GM21515 (cell line): ENCODE data around the gene FGFR2.

ENCODE experiments used
- ATAC-seq: cut with Tn5 transposase; IDR thresholded peaks from one replicate; pipeline ENCODE4 v1.9.1; 2021; ENCODE audit not compliant: unreplicated experiment

FGFR2 gene

DNA sequence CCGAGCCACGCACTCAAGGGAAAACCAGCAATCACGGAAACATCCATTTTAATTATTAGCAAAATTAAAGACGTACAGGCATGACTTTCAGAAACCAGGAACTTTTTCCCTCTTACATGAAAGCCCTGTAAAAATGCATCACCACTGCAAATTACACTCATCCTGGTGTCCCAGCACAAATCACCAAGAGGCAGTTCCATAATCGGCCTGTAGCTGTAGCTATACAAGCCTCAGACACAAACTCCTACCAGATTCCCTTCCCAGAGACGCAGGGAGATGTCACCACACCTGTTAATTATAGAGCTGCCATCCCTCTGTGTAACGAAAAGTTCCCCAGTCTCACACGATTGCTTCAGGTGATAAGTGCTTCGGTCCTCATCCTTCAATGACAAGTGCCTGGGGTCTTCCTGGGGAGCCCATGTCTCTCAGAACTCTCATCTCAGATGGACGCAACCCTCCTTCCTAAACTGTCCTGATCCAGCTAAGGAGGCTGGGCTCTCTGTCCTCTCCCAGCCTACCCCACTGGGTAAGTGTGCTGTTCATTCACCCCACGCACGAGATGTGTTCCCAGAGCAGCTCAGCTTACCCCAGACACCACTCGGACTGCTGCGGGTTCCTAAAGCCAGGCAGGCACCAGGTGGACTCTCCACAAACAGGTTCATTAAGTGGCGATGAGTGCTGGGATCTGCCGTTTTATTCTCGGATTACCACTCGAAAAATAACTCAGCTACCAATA, 5.9 kb downstream of the FGFR2 start:
- no peak for ATAC-seq

DNA sequence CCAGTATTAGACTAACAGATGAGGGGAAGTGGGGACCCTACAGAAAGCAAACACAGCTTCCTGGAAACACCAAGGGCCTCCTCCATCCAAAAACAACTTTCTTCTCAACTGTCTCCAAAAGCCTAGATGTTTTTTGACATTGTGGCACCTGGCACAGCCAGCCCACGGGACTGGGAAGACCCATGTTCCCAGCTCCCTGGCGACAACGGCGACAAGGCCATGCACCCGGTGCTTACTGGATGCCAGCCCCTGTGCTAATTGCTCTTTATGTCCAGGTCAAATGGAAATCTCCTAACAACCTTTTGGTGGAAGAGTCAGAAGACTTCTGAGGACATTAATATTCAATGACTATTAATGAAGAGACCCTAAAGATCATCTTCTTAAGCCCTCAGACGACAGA, 7.1 kb downstream of the FGFR2 start:
- no peak for ATAC-seq

DNA sequence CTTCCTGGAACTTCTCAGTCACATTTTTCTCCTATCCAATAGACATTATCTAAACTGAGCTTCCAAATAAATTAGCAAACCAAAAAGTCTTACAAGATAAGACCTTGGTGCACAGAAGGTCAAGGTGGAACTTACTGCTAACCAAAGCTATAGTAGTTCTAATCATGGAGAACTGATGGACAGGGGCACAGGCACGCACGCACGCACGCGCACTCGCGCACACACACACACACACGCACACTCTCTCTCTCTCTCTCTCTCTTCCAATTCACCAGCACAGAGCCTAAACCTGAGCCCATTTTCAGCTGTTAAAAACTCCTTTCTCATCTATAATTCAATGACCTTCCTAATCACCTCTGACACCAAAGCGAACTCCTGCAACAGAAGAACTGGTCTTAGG, 7.5 kb downstream of the FGFR2 start:
- ATAC-seq: no peak

DNA sequence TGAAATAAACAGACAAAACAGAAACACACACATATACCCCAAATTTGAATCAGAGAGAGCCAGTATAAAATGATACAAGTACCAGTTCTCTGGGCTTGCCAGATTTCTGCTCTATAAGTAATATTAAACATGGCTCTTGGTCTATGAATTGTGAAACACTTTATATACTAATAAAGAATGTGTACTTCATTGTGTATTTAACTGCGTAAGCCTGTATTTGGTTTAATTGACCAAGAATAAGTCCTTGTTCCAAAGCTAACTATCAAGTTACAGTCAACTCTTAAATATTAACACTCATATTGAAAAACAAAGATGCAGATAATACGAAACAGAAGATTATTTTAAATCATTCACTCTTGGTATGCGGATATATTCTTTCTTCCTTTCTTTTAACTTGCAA, 8.7 kb downstream of the FGFR2 start:
- ATAC-seq: no peak

DNA sequence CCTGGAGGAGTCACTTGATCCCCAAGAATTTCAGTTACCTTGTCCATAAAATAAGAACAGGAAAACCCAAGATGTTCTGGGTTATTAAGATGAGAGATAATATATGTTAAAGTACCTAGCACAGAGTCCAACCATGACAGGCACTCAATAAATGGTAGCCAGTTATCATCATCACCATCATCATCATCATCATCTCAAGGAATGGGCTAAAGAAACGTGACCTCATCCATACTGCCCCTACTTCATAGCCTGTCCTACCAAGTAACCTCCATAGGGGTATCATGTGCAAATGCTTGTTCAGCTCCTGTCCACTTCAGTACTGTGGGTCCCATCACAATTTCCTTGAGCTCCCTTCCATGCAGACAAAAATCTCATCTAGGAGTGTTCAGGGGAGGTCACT, 14.4 kb downstream of the FGFR2 start:
- ATAC-seq: no peak

DNA sequence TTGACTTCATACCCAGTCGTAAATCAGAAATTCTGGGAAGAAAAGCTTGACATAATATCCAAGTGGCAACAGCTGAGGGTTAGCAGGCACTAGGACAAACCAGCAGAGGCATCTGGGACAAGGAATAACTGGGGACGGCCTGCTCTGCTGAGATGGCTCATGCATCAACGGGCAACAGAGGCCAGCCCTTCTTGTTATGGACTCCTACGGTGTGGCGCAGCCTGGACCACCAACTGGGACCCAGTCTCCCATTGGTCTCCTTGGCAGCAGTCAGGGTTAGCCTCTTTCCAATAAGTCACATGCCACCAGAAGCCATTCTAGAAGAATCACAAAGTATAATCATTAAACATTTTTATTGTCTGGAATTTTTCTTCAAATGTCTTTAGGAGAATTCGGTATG, 15.0 kb downstream of the FGFR2 start:
- ATAC-seq: no peak

DNA sequence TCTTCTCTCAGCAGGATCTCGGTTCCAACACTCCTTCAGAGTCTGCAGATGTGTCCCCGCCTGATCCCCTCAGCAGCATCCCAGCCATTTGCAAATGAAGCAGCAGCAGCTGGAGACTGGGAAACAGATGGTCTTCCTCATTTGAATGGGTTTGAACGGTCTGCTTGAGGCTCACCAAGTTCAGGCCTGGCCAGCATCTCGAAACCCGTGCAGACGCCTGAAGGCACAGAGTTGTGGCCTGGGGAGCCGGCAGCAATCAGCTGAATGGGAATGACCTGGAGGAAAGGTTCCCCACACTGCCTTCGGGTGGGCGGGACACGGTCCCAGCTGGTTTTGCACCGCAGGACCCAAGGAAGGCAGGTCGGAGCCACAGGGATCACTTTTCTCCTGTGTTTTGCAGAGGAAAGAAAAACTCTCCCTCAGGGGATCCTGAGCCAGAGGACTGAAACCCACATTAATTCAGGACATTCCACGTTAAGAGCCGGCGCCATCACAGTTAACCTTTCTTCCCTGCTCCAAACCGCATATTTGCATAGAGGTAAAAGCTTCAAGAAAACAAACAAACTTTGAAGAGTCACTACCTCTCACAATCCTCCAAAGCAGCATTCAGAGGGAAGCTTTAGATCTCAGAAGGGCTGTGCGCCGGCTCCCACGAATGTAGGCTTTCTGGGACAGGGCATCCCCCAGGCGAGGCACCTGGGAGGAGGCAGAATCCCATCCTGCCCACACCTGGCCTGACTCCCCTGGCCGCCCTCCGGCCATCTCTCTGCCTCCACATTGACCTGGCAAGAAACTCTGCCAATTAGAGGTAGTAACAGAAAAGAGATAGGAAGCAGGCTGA, 17.7 kb downstream of the FGFR2 start:
- ATAC-seq: no peak

DNA sequence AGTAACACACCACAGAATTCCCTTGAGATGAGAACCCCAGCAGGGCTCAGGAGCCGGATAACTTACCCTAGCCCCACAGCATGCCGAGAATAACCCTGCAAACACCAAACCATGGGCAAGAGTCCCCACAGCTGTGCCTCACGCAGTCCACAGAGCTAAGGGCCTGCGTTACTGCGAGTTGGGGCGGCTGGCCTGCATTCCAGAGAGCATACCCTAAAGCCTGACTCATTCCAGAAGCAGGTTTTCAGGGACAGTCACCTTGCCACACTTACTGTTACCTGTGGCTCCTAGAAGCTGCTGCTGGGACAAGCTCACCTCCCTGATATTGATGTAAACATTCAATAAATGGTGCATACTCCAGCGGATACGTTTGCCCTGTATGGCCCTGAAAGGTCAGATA, 18.6 kb downstream of the FGFR2 start:
- no peak for ATAC-seq

DNA sequence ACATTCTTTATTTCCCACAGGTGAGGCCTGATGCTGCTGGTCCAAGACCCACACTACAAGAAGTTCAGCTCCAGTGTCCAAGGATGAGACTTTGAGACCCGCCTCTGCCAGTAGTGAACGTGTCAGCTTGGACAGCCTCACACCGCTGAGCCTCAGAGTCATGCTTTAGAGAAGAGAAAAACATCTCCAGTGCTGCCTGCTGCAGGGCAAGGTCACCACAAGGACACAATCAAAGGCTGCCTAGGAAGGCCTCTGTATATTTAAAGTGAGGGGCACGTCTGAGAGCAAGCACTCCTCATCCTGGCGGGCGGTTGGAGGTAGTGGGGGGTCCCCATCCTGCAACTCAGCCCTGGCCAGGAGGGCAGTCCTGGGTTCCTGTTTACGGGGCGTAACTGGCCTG, 19.3 kb downstream of the FGFR2 start:
- no peak for ATAC-seq

DNA sequence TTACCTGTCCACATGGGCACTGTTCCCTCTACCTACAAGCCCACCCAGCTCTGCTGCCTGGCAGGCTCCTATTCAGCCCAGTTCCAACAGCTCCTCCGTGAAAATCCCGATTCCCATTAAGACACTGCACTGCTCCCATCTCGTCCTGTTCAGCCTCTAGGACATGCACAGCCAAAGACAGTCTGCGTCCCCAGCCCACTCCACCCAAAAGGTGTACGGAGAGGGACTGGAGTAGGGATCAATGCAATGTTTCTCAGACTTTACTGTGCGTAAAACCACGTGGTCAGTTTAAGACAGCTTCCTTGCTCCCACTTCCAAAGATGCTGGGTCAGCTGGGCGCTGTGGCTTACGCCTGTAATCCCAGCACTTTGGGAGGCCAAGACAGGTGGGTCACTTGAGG, 19.9 kb downstream of the FGFR2 start:
- ATAC-seq: no peak

DNA sequence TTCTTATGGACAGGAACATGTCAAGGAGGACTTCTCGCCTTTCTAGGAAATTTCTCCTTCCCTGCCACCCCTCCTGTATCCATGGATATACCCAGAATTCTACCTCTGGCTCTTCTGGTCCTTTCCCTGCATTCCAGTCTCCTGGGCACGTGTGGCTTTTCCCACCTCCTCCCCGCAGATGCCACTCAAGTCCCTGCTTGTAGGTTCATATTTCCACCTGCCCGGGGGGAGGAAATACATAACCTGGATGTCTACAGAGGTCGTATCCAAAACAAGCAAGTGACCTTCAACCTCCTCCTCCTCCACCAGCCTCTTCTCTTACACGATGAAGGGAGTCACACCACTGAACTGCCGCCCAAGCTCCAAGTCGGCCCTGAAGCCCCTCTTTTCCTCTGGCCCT, 20.7 kb downstream of the FGFR2 start:
- no peak for ATAC-seq

DNA sequence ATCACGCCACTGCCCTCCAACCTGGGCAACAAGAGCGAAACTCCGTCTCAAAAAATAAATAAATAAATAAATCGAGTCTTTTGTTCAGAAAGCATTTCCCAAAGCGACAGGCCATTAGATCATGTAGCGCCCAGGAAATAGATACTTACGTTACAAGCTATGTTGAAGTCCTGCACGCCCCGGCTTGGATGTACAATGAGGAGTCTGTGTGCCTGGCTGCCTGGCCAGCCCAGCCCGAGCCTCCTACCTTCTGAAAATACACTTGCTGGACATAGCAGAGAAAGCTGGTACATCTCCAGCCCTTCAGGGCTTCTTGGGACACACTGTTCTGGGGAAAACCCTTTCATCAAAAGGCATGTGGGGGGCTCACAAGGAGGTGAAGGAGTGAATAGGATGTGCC, 22.1 kb downstream of the FGFR2 start:
- ATAC-seq: no peak

DNA sequence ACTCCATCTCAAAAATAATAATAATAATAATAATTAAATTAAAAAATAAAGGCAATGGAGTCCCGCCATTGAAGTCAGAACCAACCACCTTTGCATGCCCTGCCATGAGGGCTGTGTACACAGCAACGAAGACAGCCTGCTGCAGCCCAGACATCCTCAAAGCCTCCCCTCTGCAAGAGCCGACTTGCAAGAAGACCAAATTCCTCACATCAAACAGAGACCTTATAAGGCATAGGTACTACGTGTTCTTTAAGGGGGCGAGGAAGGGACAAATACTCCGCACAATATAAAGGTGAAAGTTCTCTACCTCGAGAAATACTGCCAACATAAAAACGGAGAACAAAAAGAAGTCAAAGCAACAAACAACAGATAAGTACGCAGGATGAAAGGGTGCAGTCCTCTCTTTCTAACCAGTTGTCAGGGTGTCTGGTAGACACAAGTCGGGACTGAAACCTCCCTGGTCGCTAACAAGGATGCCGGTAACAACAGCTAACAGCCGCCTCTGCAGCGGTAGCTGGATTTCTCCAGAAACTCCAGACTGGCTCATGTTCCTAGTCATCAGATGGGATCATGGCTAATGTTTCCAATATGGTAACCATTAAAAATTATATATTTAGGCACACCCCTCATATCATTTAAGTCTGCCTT, 23.6 kb downstream of the FGFR2 start:
- no peak for ATAC-seq

DNA sequence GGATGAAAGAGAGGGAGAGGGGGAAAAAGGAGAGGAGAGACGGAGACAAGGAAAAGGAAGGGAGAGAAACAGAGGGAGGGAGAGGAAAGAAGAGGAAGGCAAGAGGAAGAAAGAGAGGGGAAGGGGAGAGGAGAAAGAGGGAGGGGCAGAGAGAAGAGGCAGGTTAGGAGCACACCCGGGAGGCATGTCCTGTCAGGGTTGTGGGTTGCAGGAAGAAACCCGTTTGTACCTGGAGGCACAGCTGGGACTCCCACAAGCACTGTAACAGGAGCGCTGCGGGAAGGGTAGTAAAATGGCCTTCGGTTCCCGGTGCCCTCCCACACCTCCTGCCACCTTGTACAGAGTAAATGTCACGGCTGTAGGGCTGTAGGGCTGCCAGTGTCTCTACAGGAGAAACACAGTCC, 24.7 kb downstream of the FGFR2 start:
- ATAC-seq: no peak

DNA sequence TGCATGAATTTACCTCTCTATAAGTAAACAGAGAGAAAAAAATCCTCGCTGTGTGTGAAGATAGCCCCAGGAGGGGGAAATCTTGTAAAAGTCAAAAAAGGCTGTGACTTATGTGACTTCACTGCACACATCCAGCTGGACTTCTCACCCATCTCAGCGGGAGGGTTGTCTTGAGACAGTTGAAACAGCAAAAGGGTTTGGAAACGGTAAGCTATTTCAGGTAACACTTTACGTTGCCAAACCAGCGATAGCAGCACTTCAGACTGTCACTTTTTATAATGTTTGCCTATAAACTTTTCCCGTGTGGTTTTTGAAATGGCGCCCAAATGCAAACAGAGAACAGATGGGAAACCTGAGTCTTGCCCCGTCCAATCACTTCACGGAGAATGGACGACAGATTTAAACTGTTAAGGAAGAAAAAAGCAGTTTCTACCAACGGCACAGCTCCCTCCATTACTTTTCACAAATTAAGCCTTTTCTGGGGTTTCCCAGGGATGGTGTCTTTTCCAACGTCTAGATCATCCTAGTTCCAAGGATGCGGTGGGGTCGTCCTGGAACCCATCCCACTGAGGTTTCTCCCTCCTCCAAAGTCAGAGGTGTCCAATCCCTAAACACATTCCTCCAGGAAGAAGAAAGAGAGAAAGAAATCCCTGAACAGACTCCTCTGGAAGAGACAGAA, 25.2 kb downstream of the FGFR2 start:
- no peak for ATAC-seq

DNA sequence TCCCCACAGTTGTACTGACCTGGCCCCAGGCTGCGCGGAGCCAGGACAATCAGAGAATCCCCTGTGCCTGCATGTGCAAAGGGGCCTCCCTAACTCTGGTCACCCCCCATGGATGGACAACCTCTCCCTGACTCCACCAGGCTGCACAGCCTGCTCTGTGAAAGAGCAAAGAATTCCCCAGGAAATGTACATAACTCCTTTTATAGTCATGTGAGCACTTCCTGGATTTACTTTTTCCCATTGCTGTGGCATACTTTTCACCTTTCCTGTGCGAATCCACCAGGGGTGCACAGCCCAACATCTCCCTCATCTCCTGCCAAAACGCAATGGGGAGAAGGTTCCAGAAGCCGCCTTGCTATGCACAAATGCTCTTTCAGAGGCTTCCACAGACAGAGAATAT, 27.9 kb downstream of the FGFR2 start:
- ATAC-seq: no peak

DNA sequence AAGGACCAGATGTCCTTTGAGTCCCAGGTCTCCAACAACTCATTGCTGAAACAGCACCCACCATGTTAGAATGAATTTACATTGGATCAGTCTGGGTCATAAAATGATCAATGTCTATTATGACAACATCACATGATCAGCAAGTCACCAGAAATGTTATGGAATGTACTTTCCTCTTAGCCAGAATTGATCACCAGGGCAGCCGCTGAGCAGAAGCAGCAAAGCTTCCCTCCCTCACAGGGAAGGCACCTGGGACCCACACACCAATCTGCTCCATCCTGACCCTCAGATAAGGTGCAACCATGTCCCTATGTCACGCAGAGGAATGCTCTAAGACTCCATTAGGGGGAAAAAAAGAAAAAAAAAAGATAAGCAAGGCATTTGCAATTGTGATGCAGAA, 30.0 kb downstream of the FGFR2 start:
- ATAC-seq: no peak

DNA sequence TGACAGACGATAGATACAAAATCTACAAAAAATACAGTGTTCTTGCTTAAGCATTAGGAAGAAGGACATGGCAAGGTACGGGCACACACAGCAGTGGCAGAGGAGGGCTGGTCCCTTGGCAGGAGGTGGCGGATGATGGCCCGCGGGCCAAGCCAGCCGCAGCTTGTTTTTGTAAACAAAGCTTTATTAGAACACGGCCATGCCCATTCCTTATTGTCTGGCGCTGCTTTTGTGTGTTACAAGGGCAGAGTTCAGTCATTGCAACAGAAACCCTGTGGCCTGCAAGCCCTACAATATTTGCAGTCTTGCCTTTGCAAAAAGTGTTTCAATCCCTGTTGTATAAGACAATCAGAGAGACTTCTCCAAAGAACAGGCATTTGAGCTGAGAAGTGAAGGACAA, 30.7 kb downstream of the FGFR2 start:
- ATAC-seq: no peak

DNA sequence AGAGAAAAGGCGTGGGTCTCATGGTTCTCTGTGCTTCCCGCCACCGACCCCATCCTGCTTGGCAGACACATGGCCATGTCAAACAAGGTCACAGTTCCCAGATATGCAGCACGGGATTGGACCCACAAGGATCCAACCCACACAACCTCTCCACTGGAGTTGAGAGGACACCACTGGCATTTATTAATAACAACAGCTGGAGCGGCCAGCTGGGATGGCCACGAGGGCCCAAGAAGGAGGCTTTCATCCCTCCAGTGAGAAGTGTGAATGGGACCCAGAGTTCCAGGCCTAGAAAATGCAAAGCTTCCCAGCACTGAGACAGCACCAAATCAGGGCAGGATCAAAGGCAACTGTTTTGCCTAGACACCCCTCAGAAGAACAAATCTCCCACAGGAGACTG, 31.5 kb downstream of the FGFR2 start:
- no peak for ATAC-seq

DNA sequence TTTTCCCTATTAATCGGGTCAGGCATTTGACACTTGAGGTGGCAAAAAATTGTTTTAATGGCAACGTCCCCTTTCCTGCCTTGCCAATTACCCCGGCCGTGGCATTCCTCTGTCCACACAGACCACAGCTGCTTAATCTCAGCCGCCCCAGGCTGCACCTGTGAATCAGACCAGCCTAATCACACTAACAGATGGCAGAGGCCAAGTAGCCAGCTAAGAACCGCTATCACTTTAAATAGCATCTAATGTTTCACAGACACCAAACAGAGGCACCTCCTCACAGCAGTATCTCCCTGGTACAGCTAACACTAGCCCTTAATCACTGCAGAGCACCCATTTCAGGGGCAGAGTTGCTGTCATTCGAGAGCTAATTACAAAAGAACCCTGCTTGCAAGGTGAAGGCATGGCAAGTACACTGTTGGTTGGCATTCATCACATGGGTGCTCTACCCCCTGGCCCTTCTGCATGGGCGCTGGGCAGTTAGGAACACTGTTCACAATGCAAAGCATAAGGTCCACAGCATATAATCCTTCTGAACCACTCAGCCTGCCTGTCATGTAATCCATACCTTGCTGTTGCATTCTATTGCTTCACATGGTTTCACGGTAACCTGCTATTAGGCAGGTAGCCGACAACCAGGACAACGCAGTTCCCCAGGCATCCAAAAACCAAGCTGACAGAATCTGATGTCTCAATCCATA, 38.8 kb downstream of the FGFR2 start:
- no peak for ATAC-seq

DNA sequence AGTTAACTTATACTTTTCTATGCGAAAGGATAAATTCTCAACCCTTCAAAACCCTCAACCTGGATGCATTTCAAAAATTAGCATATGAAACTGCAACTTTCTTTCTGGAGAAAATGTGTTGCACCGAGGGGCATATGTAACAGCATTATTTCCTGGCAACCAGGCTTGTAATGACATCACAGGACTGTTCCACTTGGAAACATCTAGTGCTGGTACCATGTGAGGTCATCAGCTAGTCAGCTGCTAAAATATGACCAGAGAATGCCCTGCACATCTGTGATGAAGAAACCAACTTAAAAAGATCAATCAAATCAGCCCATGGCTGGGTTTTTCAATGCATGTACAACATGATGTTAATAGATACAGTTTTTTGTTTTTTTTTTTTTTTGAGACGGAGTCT, 40.0 kb downstream of the FGFR2 start:
- no peak for ATAC-seq
